HG02759 (cell line): ENCODE data around the gene LMLN.
"Not testable (repeated sequence)": the region's sequence is repeated elsewhere in the genome, so short reads cannot be mapped to it uniquely, and the experiment has no call there.

Source experiments
- ATAC-seq: cut with Tn5 transposase; IDR thresholded peaks from one replicate; pipeline ENCODE4 v1.9.1; 2021; ENCODE audit warnings: mild to moderate bottlenecking, moderate library complexity; ENCODE audit not compliant: unreplicated experiment

LMLN gene

DNA sequence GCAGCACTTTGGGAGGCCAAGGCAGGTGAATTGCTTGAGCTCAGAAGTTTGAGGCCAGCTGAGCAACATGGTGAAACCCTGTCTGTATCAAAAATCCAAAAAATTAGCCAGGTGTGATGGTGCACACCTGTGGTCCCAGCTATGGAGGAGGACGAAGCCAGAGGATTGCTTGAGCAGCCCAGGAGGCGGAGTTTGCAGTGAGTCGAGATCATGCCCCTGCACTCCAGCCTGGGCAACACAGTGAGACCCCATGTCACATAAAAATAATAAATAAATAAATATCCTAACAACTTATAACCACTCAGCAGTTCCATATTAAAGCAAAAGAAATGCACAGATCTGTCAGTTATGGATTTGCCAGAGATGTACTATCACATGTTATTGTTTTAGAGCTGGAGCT lies 62.6 kb downstream of the LMLN start:
- ATAC-seq = no peak

- no peak for ATAC-seq
These were observed 65.6 kb downstream of the LMLN start for GRCh38 chr3:198025644-198026043.

DNA sequence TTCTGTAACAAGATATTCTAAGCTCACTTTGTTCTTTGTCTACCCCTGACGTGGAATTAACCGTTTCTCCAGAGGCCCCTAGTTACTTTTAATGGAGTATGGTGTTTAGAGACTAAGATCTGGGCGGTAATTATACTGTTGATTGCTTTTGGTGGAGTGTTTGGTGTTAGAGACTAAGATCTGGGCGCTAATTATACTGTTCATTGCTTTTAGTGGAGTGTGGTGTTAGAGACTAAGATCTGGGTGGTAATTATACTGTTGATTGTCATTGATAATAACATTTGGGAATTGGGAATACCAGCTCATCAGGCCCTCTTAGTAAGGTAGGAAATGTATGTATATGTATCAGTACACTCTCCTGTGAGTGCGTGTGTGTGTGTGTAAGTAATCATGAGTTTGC lies 66.6 kb downstream of the LMLN start:
- no peak for ATAC-seq

DNA sequence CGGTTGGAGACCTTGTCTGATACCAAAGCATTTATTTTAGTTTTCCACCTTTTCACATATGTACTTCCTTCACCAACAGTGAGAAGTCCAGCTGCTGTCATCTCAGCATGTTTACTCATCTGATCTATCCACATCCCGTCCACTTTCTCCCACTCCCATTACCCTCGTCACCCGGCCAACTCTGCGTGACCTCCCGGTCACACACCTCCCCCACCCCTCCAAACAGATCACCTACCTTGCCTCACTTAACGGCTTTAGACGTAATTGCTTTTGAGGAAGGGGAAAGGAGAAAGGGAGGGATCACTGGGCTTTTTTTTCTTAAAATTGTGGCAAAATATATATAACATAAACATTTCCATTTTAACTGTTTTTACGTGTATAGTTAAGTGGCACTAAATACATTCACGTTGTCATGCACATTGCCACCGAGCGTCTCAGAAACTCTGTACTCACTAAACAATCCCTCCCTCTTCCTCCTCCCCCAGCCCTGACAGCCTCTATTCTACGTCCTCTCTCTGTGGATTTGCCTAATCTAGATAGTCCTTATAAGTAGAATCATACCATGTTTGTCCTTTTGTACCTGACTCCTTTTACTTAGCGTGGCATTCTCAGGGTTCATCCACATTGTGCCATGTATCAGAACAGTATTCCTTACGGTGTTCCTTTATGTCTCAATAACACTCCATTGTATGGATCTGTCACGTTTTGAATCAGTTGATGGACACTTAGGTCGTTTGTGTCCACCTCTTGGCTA lies 67.2 kb downstream of the LMLN start:
- ATAC-seq = no peak

DNA sequence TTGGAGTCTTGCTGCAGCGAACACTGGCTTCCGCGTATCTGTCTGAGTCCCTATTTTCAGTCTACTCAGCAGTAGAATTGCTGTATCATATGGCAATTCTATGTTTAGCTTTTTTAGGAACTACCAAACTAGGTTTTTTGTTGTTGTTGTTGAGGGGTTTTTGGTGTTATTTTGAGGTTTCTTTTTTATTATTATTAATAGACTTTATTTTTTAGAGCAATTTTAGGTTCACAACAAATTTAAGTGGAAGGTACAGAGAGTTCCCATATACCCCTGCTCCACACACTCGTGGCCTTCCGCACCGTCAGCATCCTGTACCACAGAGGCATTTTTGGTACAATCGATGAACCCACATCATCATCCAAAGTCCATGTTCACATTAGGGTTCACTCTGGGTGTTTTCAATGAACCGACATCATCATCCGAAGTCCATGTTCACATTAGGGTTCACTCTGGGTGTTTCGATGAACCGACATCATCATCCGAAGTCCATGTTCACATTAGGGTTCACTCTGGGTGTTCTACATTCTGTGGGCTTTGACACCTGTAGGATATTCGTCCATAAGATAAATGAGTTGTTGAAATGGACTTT lies 67.9 kb downstream of the LMLN start:
- ATAC-seq = no peak

- no peak for ATAC-seq
These were observed 68.7 kb downstream of the LMLN start for GRCh38 chr3:198028718-198029117.

GRCh38 chr3:198030125-198030524 lies 70.1 kb downstream of the LMLN start:
- no peak for ATAC-seq

DNA sequence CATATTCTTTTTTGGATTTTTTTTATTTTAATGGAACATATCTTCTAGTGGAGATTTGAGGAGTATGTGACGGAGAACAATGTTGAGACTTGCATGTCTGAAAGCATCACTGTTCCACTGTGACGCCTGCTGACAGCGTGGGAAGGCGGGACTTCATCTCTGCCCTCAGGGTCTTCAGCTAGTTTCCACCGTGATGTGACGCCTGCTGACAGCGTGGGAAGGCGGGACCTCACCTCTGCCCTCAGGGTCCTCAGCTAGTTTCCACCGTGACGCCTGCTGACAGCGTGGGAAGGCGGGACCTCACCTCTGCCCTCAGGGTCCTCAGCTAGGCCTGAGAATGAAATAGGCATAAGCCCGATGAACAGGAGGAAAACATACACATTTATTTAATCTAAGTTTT lies 70.7 kb downstream of the LMLN start:
- no peak for ATAC-seq

GRCh38 chr3:198032039-198032936 lies 72.3 kb downstream of the LMLN start:
- no peak for ATAC-seq

- no peak for ATAC-seq
These were observed 83.1 kb downstream of the LMLN start for GRCh38 chr3:198043119-198043518.

GRCh38 chr3:198046120-198046857 lies 86.3 kb downstream of the LMLN start:
- ATAC-seq = no peak

DNA sequence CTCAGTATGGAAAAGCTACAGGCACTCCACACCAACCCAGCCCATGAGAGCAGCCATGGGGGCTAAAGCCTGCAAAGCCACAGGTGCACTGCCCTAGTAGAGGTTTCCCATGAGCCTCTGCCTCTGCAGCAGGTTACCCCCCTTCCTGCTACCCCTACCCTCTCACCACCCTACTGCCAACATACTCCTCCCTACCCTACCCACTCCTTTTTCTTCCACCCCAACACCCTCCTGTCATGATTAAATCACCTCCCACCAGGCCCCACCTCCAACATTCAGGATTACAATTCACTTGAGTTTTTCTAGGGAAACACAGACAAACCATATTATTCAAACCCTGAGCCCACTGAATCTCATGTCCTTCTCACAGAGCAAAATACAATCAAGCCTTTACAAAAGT lies 88.4 kb downstream of the LMLN start:
- no peak for ATAC-seq

DNA sequence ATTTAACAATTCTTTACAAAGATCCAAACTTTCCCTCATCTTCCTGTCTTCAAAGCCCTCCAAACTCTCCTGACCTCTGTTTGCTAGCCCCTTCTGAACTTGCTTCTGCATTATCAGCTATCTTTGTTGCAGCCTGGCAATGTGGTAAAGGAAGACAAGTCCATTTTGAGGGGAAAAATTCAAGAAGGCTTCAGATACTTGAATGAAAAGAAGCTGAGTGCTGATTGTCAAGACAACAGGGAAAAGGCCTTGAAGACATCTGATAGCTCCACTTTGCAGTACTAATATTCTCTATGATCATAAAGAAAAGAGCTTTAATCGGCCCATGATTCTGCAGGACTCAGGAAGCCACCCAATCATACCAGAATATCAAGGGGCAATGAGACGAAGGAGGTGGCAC lies 91.8 kb downstream of the LMLN start:
- no peak for ATAC-seq

DNA sequence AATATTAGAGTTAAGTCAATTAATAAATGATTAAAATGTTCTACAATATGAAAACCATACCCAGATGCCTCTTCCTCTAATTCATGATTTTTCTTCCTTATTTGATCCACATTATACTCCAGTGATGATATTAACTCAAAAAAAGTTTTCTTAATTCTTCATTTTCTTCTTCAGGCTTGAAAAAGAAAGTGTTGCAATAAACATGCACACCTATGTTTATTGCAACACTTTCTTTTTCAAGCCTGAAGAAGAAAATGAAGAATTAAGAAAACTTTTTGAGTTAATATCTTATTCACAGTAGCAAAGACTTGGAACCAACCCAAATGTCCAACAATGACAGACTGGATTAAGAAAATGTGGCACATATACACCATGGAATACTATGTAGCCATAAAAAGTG lies 93.4 kb downstream of the LMLN start:
- not testable (repeated sequence) for ATAC-seq

DNA sequence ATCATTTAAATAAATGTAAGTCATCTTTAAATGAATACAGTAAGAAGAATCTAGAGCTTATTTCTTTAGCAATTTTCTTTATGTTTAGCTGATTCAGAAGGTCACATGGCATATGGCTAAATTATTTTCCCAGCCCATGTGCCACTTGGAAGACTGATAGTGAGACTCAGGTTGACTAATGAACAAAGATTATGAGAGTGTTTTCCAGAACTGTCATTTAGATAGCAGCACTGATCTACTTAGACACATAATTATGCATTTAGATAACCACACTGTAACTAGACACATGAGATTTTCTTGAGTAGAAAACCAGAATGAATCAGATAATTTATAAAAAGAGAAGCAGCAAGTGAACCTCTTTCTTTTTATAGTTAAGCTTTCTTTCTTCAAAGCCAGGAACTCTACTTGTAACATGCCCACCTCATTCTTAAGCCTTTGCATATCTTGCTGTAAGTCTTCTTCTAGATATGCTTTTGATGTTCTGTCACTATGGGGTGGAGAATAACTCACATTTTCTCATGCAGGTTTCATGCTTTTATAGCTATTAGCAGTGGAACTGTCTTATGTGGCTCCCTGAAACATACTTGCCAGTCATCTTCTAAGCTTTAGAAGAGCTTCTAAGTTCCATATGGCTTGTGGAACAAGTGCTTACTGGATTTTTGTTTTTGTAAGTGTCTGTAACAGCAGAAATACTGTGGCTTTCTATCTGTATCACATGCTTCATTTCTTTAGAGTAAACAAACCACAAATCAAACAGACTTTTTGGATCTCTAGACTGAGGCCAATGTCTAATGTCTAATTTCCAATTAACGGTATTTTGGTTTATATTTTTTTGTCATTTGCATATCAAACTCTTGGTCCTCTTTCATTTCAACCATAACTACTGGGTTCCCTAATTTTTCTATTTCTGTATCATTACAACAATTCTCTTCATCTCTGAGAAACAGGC lies 101.4 kb downstream of the LMLN start:
- ATAC-seq = no peak

GRCh38 chr3:198062068-198062465 lies 102.0 kb downstream of the LMLN start:
- ATAC-seq = no peak

- ATAC-seq = no peak
These were observed 104.4 kb downstream of the LMLN start for GRCh38 chr3:198064420-198064819.

- ATAC-seq = no peak
These were observed 105.9 kb downstream of the LMLN start for GRCh38 chr3:198065897-198066296.

DNA sequence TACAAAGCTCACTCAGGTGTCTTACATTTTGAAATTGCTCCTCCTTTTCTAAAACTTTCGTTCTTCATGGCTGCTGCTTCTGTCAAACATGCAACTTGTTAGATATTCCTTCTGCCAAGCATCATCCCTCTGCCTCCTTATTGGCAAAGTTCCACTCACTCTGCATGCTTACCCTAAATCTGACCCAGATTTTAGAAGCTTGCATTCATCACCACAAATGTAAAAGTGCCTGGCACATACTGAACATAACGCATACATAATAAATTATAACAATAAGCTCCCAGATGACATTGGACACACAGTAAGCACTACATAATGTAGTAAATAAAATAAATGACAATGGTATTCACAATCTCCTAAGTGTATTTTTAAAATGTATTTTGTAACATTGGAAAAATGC lies 107.4 kb downstream of the LMLN start:
- no peak for ATAC-seq

- no peak for ATAC-seq
These were observed 110.9 kb downstream of the LMLN start for GRCh38 chr3:198070871-198071270.
